Measurements from ENCODE around the gene TRIM43B. TPM values are rescaled to one million over a fixed set of nuclear protein-coding genes. Genes with fewer than 3 reads are reported as not detected.
"Not testable (repeated sequence)": the region's sequence is repeated elsewhere in the genome, so short reads cannot be mapped to it uniquely, and the experiment has no call there.

The TRIM43B gene
- total RNA-seq, 2 experiments from 2014 or later, result 0.34 TPM; not detected in 1

- Histone ChIP-seq H2AFZ (ENCODE audit: low read length) (no peak overlapping the region), H3K9me3 (ENCODE audit: low read length) (no peaks in the 10 kb centered on the region), H3K4me2 (ENCODE audit: low read length) (no peak overlapping the region), H4K20me1 (ENCODE audit: insufficient read depth, low read length) (no peaks in the 10 kb centered on the region), H3K36me3 (ENCODE audit: insufficient read depth, low read length) (no peaks in the 10 kb centered on the region), H3K9me2 (ENCODE audit: insufficient read depth, low read length) (no peaks in the 10 kb centered on the region), H3K4me1 (ENCODE audit: insufficient read depth, low read length, poor library complexity, severe bottlenecking) (no peaks in the 10 kb centered on the region), H3K27ac (ENCODE audit: low read depth, low read length, poor library complexity, severe bottlenecking) (no peak overlapping the region), H3K4me3 (ENCODE audit: low read depth, low read length, poor library complexity, severe bottlenecking) (no peak overlapping the region), H3K79me2 (ENCODE audit: insufficient read depth, low read depth, low read length) (no peaks in the 10 kb centered on the region)
- ChIA-PET POLR2A (no interaction called here), CTCF (ENCODE audit: unreplicated experiment) (no interaction called here)
- DNase-seq (ENCODE audit: low spot score), result no peak
- no peak for TF ChIP-seq EZH2phosphoT487 (IDR thresholded peaks at IDR 0.05; ENCODE audit: borderline replicate concordance, low read depth, low read length)
- no peak for TF ChIP-seq CTCF (conservative IDR thresholded peaks at IDR 0.05; ENCODE audit: low read length)
- intact Hi-C loops (cut with micrococcal nuclease; ENCODE audit: unreplicated experiment), result no loop called here
- no TSS peak for BruUV-seq (replicated peaks)
These were observed 30.2 kb upstream of the TRIM43B start for GRCh38 chr2:95514718-95515117.

- H3K79me2 ChIP-seq (ENCODE audit: insufficient read depth, low read depth, low read length); H3K36me3 ChIP-seq (ENCODE audit: insufficient read depth, low read length); H3K4me1 ChIP-seq (ENCODE audit: insufficient read depth, low read length, poor library complexity, severe bottlenecking); H3K4me2 ChIP-seq (ENCODE audit: low read length); H4K20me1 ChIP-seq (ENCODE audit: insufficient read depth, low read length); CTCF ChIA-PET (ENCODE audit: unreplicated experiment); H3K4me3 ChIP-seq (ENCODE audit: low read depth, low read length, poor library complexity, severe bottlenecking); intact Hi-C loops (cut with micrococcal nuclease; ENCODE audit: unreplicated experiment); H3K9me3 ChIP-seq (ENCODE audit: low read length); H3K9me2 ChIP-seq (ENCODE audit: insufficient read depth, low read length); POLR2A ChIA-PET; H2AFZ ChIP-seq (ENCODE audit: low read length); DNase-seq (ENCODE audit: low spot score); H3K27ac ChIP-seq (ENCODE audit: low read depth, low read length, poor library complexity, severe bottlenecking); BruUV-seq (replicated peaks): not testable (repeated sequence)
These were observed 29.7 kb upstream of the TRIM43B start for GRCh38 chr2:95514226-95514625.

GRCh38 chr2:95509408-95509807 is 24.9 kb upstream of the TRIM43B start:
- BruUV-seq (replicated peaks), result no TSS peak
- no peaks in the 10 kb centered on the region for H3K79me2 ChIP-seq (ENCODE audit: insufficient read depth, low read depth, low read length)
- no peaks in the 10 kb centered on the region for H4K20me1 ChIP-seq (ENCODE audit: insufficient read depth, low read length)
- ChIA-PET POLR2A (no interaction called here), CTCF (ENCODE audit: unreplicated experiment) (no interaction called here)
- H3K36me3 ChIP-seq (ENCODE audit: insufficient read depth, low read length), result no peaks in the 10 kb centered on the region
- no peak overlapping the region for H3K4me2 ChIP-seq (ENCODE audit: low read length)
- H3K27ac ChIP-seq (ENCODE audit: low read depth, low read length, poor library complexity, severe bottlenecking), result no peak overlapping the region
- no peaks in the 10 kb centered on the region for H3K4me1 ChIP-seq (ENCODE audit: insufficient read depth, low read length, poor library complexity, severe bottlenecking)
- no peak overlapping the region for H3K4me3 ChIP-seq (ENCODE audit: low read depth, low read length, poor library complexity, severe bottlenecking)
- DNase-seq (ENCODE audit: low spot score), result no peak
- H3K9me3 ChIP-seq (ENCODE audit: low read length), result no peaks in the 10 kb centered on the region
- TF ChIP-seq EZH2phosphoT487 (IDR thresholded peaks at IDR 0.05; ENCODE audit: borderline replicate concordance, low read depth, low read length) (no peak), CTCF (conservative IDR thresholded peaks at IDR 0.05; ENCODE audit: low read length) (no peak)
- intact Hi-C loops (cut with micrococcal nuclease; ENCODE audit: unreplicated experiment), result no loop called here
- no peaks in the 10 kb centered on the region for H3K9me2 ChIP-seq (ENCODE audit: insufficient read depth, low read length)
- no peak overlapping the region for H2AFZ ChIP-seq (ENCODE audit: low read length)

All from OCI-LY7 (cell line).